Stomach (tissue), 9 donors: Measurements from ENCODE around the gene OBSL1. TPM values are rescaled to one million over a fixed set of nuclear protein-coding genes. Genes with fewer than 3 reads are reported as not detected.

Source experiments
- DNase-seq, 2 donors: peaks; one replicate each; pipeline versions ENCODE4 v3.0.0 to v3.0.0-alpha.2; 2013 to 2019
- H3K27ac ChIP-seq, 5 donors: fragments of 200-600 bp in 4 of 5; sonication (generic) in 4 of 5; one replicate each; pipeline ENCODE4 v1.5.1; 2013 to 2019; ENCODE audit warnings: mild to moderate bottlenecking in 1 of 5, moderate library complexity in 1 of 5
- H3K27me3 ChIP-seq, 3 donors: fragments of 200-600 bp; sonication (generic); one replicate each; pipeline ENCODE4 v1.5.1; 2017 to 2019; ENCODE audit warnings: mixed run types in 1 of 3
- H3K36me3 ChIP-seq, 4 donors: fragments of 200-600 bp; sonication (generic); 1 replicate in 3 of 4; 2 replicates in 1 of 4; pipeline ENCODE4 v1.5.1; 2016 to 2019
- H3K4me1 ChIP-seq, 4 donors: fragments of 200-600 bp; sonication (generic); one replicate each; pipeline ENCODE4 v1.5.1; 2016 to 2019
- H3K4me3 ChIP-seq, 4 donors: fragments of 200-600 bp; sonication (generic) in 3 of 4; one replicate each; pipeline ENCODE4 v1.5.1; 2016 to 2019; ENCODE audit warnings: mild to moderate bottlenecking in 1 of 4
- H3K9me3 ChIP-seq, 4 donors: fragments of 200-600 bp; sonication (generic); one replicate each; pipeline ENCODE4 v1.5.1; 2016 to 2019
- CTCF ChIP-seq, 7 experiments: fragments of 450-650 bp in 4 of 7; fragments of 200-600 bp in 3 of 7; sonication (generic) in 3 of 7; IDR thresholded peaks; one replicate each; pipeline ENCODE4 v1.5.1; 2016 to 2019; ENCODE audit warnings: antibody characterized with exemption in 7 of 7, control low read depth in 2 of 7, mild to moderate bottlenecking in 1 of 7
- EP300 ChIP-seq: sonication (generic); formaldehyde crosslinking; IDR thresholded peaks from one replicate; pipeline ENCODE4 v1.6.1; 2017; ENCODE audit warnings: antibody characterized with exemption
- POLR2A ChIP-seq, 4 donors: fragments of 450-650 bp; IDR thresholded peaks; one replicate each; pipeline ENCODE4 v1.6.1; 2016; ENCODE audit warnings: antibody characterized with exemption in 4 of 4, control low read depth in 2 of 4, mild to moderate bottlenecking in 1 of 4, moderate library complexity in 1 of 4
- POLR2AphosphoS5 ChIP-seq, 3 donors: sonication (generic); formaldehyde crosslinking; IDR thresholded peaks; one replicate each; pipeline ENCODE4 v1.6.1; 2016; ENCODE audit warnings: antibody characterized with exemption in 3 of 3
- WGBS, 5 donors: extraction: QIAGEN DNeasy Blood & Tissue Kit in 3 of 5; methylation state at CpG; one replicate each; pipeline versions ENCODE4 v1.1.5 to v1.1.7; 2013 to 2018; 5-methylcytosine and 5-hydroxymethylcytosine counted together
- intact Hi-C: fragments of 100-400 bp; cut with DNase I; formaldehyde crosslinking; loops from one replicate; pipeline ENCODE4 v1.15.1; 2023; ENCODE audit warnings: low total_unique reads
- polyA plus RNA-seq, 3 donors: library from polyadenylated mRNA; stranded (reverse); fragments of 200-250 nt; gene quantifications; one replicate each; pipeline ENCODE4 v1.2.3, GENCODE V29; 2013
- total RNA-seq, 5 donors: library from RNA; depleted of rRNA; stranded (reverse); fragments of >200 nt; gene quantifications; one replicate each; pipeline versions ENCODE4 v1.1.0 to v1.2.3, GENCODE V29; 2014 to 2016
- donor health status: healthy with polysubstance abuse.
- donor health status: Bipolar disorder and iron deficiency.
- donor health status: healthy.

The OBSL1 gene
- total and polyA plus RNA-seq, 8 donors = 19.8 to 62.1 (median 41.5) TPM

GRCh38 chr2:219547621-219548020 is 23.7 kb downstream of the OBSL1 start:
- Histone ChIP-seq H3K4me3 (no peak overlapping the region), H3K9me3 (no peaks in the 10 kb centered on the region), H3K27me3 (peaks cover 0 to 41% (median 19%) of the 10 kb centered on the region in 3 donors), H3K27ac (no peak overlapping the region), H3K4me1 (peaks cover 21 to 37% (median 32%) of the 10 kb centered on the region in 4 donors), H3K36me3 (peaks cover 0 to 12% (median 2%) of the 10 kb centered on the region in 4 donors)
- TF ChIP-seq EP300 (no peak), CTCF (IDR thresholded peaks at IDR 0.05) (no peak), POLR2AphosphoS5 (IDR thresholded peaks at IDR 0.05) (no peak), POLR2A (IDR thresholded peaks at IDR 0.05) (no peak)
- 91 to 97% (median 96%) methylated on average over 16 to 26 of the region's 26 CpGs for WGBS, 5 donors
- DNase-seq = no peak
- intact Hi-C loops = no loop called here

GRCh38 chr2:219545943-219546352 is 25.4 kb downstream of the OBSL1 start:
- H3K4me1 ChIP-seq = peaks cover 26 to 37% (median 33%) of the 10 kb centered on the region in 4 donors
- intact Hi-C loops = no loop called here
- 66 to 74% (median 68%) methylated on average over 4 of the region's 4 CpGs for WGBS, 5 donors
- no peak overlapping the region for H3K27ac ChIP-seq
- no peaks in the 10 kb centered on the region for H3K9me3 ChIP-seq
- H3K4me3 ChIP-seq = no peak overlapping the region
- peaks cover 0 to 34% (median 5%) of the 10 kb centered on the region in 3 donors for H3K27me3 ChIP-seq
- no peak for DNase-seq
- TF ChIP-seq POLR2A (IDR thresholded peaks at IDR 0.05) (no peak), EP300 (no peak), CTCF (IDR thresholded peaks at IDR 0.05) (no peak), POLR2AphosphoS5 (IDR thresholded peaks at IDR 0.05) (no peak)
- H3K36me3 ChIP-seq = peaks cover 3 to 18% (median 7%) of the 10 kb centered on the region in 4 donors

- TF ChIP-seq EP300 (no peak), POLR2AphosphoS5 (IDR thresholded peaks at IDR 0.05) (no peak), CTCF (IDR thresholded peaks at IDR 0.05) (no peak), POLR2A (IDR thresholded peaks at IDR 0.05) (no peak)
- H3K4me1 ChIP-seq = peaks cover 26 to 36% (median 33%) of the 10 kb centered on the region in 4 donors
- no peaks in the 10 kb centered on the region for H3K9me3 ChIP-seq
- intact Hi-C loops = no loop called here
- H3K4me3 ChIP-seq = no peak overlapping the region
- H3K27ac ChIP-seq = no peak overlapping the region
- DNase-seq = no peak
- peaks cover 8 to 24% (median 12%) of the 10 kb centered on the region in 4 donors for H3K36me3 ChIP-seq
- WGBS, 5 donors = 81 to 98% (median 95%) methylated on average over 3 of the region's 3 CpGs
- peaks cover 0 to 30% (median 0%) of the 10 kb centered on the region in 3 donors for H3K27me3 ChIP-seq
These were observed 25.9 kb downstream of the OBSL1 start for GRCh38 chr2:219545295-219545942.

GRCh38 chr2:219544567-219544966 is 26.8 kb downstream of the OBSL1 start:
- peaks cover 12 to 28% (median 19%) of the 10 kb centered on the region in 4 donors for H3K36me3 ChIP-seq
- H3K4me1 ChIP-seq = peaks cover 26 to 36% (median 33%) of the 10 kb centered on the region in 4 donors
- H3K4me3 ChIP-seq = peak overlapping the region; percentile 74 to 88 (median 82)
- TF ChIP-seq POLR2AphosphoS5 (IDR thresholded peaks at IDR 0.05) = no peak
- no peak for TF ChIP-seq EP300
- no peak for TF ChIP-seq CTCF (IDR thresholded peaks at IDR 0.05)
- no peak for TF ChIP-seq POLR2A (IDR thresholded peaks at IDR 0.05)
- 43 to 51% (median 48%) methylated on average over 9 of the region's 9 CpGs for WGBS, 5 donors
- peak overlapping the region in 3 of 5 donors; percentile 94 to 97 (median 96) for H3K27ac ChIP-seq
- intact Hi-C loops = loop anchor here (5.0 kb wide), 1 partner anchor 98 kb away; no protein-coding TSS in a partner anchor
- H3K9me3 ChIP-seq = no peaks in the 10 kb centered on the region
- DNase-seq = no peak
- peaks cover 0 to 26% (median 0%) of the 10 kb centered on the region in 3 donors for H3K27me3 ChIP-seq
